Measurements from ENCODE around the gene TP63.

The TP63 gene

GRCh38 chr3:189684317-189684716, 53.1 kb downstream of the TP63 start:
- DNase-seq = no peak
- Mint-ChIP-seq H3K4me3 (no peak overlapping the region), H3K4me1 (ENCODE audit: low read depth) (peaks cover 23% of the 10 kb centered on the region), H3K36me3 (ENCODE audit: low read depth) (no peaks in the 10 kb centered on the region), H3K9me3 (no peaks in the 10 kb centered on the region), H3K27ac (peak overlapping the region; percentile 4), H3K27me3 (peaks cover 10% of the 10 kb centered on the region)

GRCh38 chr3:189685291-189685690, 54.1 kb downstream of the TP63 start:
- Mint-ChIP-seq H3K4me3 (no peak overlapping the region), H3K9me3 (no peaks in the 10 kb centered on the region), H3K4me1 (ENCODE audit: low read depth) (peaks cover 23% of the 10 kb centered on the region), H3K27me3 (peaks cover 12% of the 10 kb centered on the region), H3K27ac (no peak overlapping the region), H3K36me3 (ENCODE audit: low read depth) (no peaks in the 10 kb centered on the region)
- no peak for DNase-seq

- Mint-ChIP-seq H3K9me3 (no peaks in the 10 kb centered on the region), H3K27me3 (peaks cover 10% of the 10 kb centered on the region), H3K4me1 (ENCODE audit: low read depth) (peaks cover 23% of the 10 kb centered on the region), H3K36me3 (ENCODE audit: low read depth) (no peaks in the 10 kb centered on the region), H3K4me3 (no peak overlapping the region), H3K27ac (no peak overlapping the region)
- no peak for DNase-seq
Observed at GRCh38 chr3:189685860-189686259, 54.7 kb downstream of the TP63 start.

GRCh38 chr3:189687475-189687874, 56.3 kb downstream of the TP63 start:
- H3K4me3 Mint-ChIP-seq = no peak overlapping the region
- no peaks in the 10 kb centered on the region for H3K9me3 Mint-ChIP-seq
- DNase-seq = no peak
- no peak overlapping the region for H3K27ac Mint-ChIP-seq
- no peaks in the 10 kb centered on the region for H3K36me3 Mint-ChIP-seq (ENCODE audit: low read depth)
- peaks cover 10% of the 10 kb centered on the region for H3K27me3 Mint-ChIP-seq
- H3K4me1 Mint-ChIP-seq (ENCODE audit: low read depth) = peaks cover 23% of the 10 kb centered on the region

- Mint-ChIP-seq H3K9me3 (no peaks in the 10 kb centered on the region), H3K27me3 (peaks cover 10% of the 10 kb centered on the region), H3K4me1 (ENCODE audit: low read depth) (peaks cover 23% of the 10 kb centered on the region), H3K4me3 (no peak overlapping the region), H3K27ac (no peak overlapping the region), H3K36me3 (ENCODE audit: low read depth) (no peaks in the 10 kb centered on the region)
- DNase-seq = no peak
Observed at GRCh38 chr3:189688262-189688661, 57.1 kb downstream of the TP63 start.

- Mint-ChIP-seq H3K4me3 (no peak overlapping the region), H3K27ac (no peak overlapping the region), H3K36me3 (ENCODE audit: low read depth) (no peaks in the 10 kb centered on the region)
Observed at GRCh38 chr3:189689625-189690024, 58.4 kb downstream of the TP63 start.

GRCh38 chr3:189690237-189690636, 59.0 kb downstream of the TP63 start:
- H3K27me3 Mint-ChIP-seq = peaks cover 6% of the 10 kb centered on the region
- no peaks in the 10 kb centered on the region for H3K36me3 Mint-ChIP-seq (ENCODE audit: low read depth)
- no peak for DNase-seq
- H3K27ac Mint-ChIP-seq = no peak overlapping the region
- peaks cover 9% of the 10 kb centered on the region for H3K4me1 Mint-ChIP-seq (ENCODE audit: low read depth)
- no peaks in the 10 kb centered on the region for H3K9me3 Mint-ChIP-seq
- H3K4me3 Mint-ChIP-seq = no peak overlapping the region

More at GRCh38 chr3:189689625-189690024, 58.4 kb downstream of the TP63 start:
- Mint-ChIP-seq H3K27me3 (peaks cover 6% of the 10 kb centered on the region), H3K4me1 (ENCODE audit: low read depth) (peaks cover 13% of the 10 kb centered on the region), H3K9me3 (no peaks in the 10 kb centered on the region)
- DNase-seq = no peak

- Mint-ChIP-seq H3K4me1 (ENCODE audit: low read depth) (peaks cover 6% of the 10 kb centered on the region), H3K4me3 (no peak overlapping the region), H3K36me3 (ENCODE audit: low read depth) (no peaks in the 10 kb centered on the region), H3K9me3 (no peaks in the 10 kb centered on the region), H3K27ac (no peak overlapping the region), H3K27me3 (peaks cover 6% of the 10 kb centered on the region)
- DNase-seq = no peak
Observed at GRCh38 chr3:189690672-189691071, 59.5 kb downstream of the TP63 start.

- Mint-ChIP-seq H3K27ac (no peak overlapping the region), H3K36me3 (ENCODE audit: low read depth) (no peaks in the 10 kb centered on the region)
Observed at GRCh38 chr3:189695400-189695799, 64.2 kb downstream of the TP63 start.

GRCh38 chr3:189698811-189699210, 67.6 kb downstream of the TP63 start:
- no peak overlapping the region for H3K27ac Mint-ChIP-seq
- H3K4me1 Mint-ChIP-seq (ENCODE audit: low read depth) = no peaks in the 10 kb centered on the region
- H3K4me3 Mint-ChIP-seq = no peak overlapping the region
- no peaks in the 10 kb centered on the region for H3K9me3 Mint-ChIP-seq
- H3K36me3 Mint-ChIP-seq (ENCODE audit: low read depth) = no peaks in the 10 kb centered on the region
- H3K27me3 Mint-ChIP-seq = no peaks in the 10 kb centered on the region
- no peak for DNase-seq

More at GRCh38 chr3:189695400-189695799, 64.2 kb downstream of the TP63 start:
- Mint-ChIP-seq H3K9me3 (no peaks in the 10 kb centered on the region), H3K4me1 (ENCODE audit: low read depth) (no peaks in the 10 kb centered on the region), H3K4me3 (no peak overlapping the region), H3K27me3 (no peaks in the 10 kb centered on the region)
- no peak for DNase-seq

GRCh38 chr3:189699885-189700284, 68.7 kb downstream of the TP63 start:
- no peaks in the 10 kb centered on the region for H3K9me3 Mint-ChIP-seq
- DNase-seq = no peak
- no peak overlapping the region for H3K27ac Mint-ChIP-seq
- no peaks in the 10 kb centered on the region for H3K27me3 Mint-ChIP-seq
- no peaks in the 10 kb centered on the region for H3K36me3 Mint-ChIP-seq (ENCODE audit: low read depth)
- no peaks in the 10 kb centered on the region for H3K4me1 Mint-ChIP-seq (ENCODE audit: low read depth)
- no peak overlapping the region for H3K4me3 Mint-ChIP-seq

- no peak for DNase-seq
- no peaks in the 10 kb centered on the region for H3K36me3 Mint-ChIP-seq (ENCODE audit: low read depth)
- H3K4me3 Mint-ChIP-seq = no peak overlapping the region
- H3K4me1 Mint-ChIP-seq (ENCODE audit: low read depth) = no peaks in the 10 kb centered on the region
- H3K27me3 Mint-ChIP-seq = peaks cover 3% of the 10 kb centered on the region
- H3K27ac Mint-ChIP-seq = no peak overlapping the region
- no peaks in the 10 kb centered on the region for H3K9me3 Mint-ChIP-seq
Observed at GRCh38 chr3:189702066-189702646, 71.0 kb downstream of the TP63 start.

GRCh38 chr3:189703865-189704264, 72.7 kb downstream of the TP63 start:
- H3K36me3 Mint-ChIP-seq (ENCODE audit: low read depth) = no peaks in the 10 kb centered on the region
- peaks cover 5% of the 10 kb centered on the region for H3K27me3 Mint-ChIP-seq
- H3K27ac Mint-ChIP-seq = no peak overlapping the region
- DNase-seq = no peak
- H3K9me3 Mint-ChIP-seq = no peaks in the 10 kb centered on the region
- no peak overlapping the region for H3K4me3 Mint-ChIP-seq
- no peaks in the 10 kb centered on the region for H3K4me1 Mint-ChIP-seq (ENCODE audit: low read depth)

GRCh38 chr3:189708375-189708774, 77.2 kb downstream of the TP63 start:
- H3K9me3 Mint-ChIP-seq = no peaks in the 10 kb centered on the region
- H3K4me3 Mint-ChIP-seq = no peak overlapping the region
- no peak overlapping the region for H3K27ac Mint-ChIP-seq
- peaks cover 5% of the 10 kb centered on the region for H3K4me1 Mint-ChIP-seq (ENCODE audit: low read depth)
- DNase-seq = no peak
- H3K27me3 Mint-ChIP-seq = peaks cover 5% of the 10 kb centered on the region
- H3K36me3 Mint-ChIP-seq (ENCODE audit: low read depth) = no peaks in the 10 kb centered on the region

GRCh38 chr3:189710620-189711402, 79.6 kb downstream of the TP63 start:
- no peak for DNase-seq
- Mint-ChIP-seq H3K27ac (no peak overlapping the region), H3K36me3 (ENCODE audit: low read depth) (no peaks in the 10 kb centered on the region), H3K9me3 (no peaks in the 10 kb centered on the region), H3K27me3 (peaks cover 5% of the 10 kb centered on the region), H3K4me3 (no peak overlapping the region), H3K4me1 (ENCODE audit: low read depth) (peaks cover 13% of the 10 kb centered on the region)
